DMS114 treated with DMSO at 0.1 percent for 48 hours (cell line): ENCODE measurements around the gene FMNL2.

Experiments
- DNase-seq: peaks from one replicate; lab custom pipeline; 2025; ENCODE audit not compliant: unreplicated experiment; lab: John Stamatoyannopoulos, UW

The FMNL2 gene

GRCh38 chr2:152548111-152548875 lies 213.3 kb downstream of the FMNL2 start:
- DNase-seq = no peak

GRCh38 chr2:152548996-152549395 lies 214.0 kb downstream of the FMNL2 start:
- no peak for DNase-seq

- DNase-seq = no peak
These were observed 214.4 kb downstream of the FMNL2 start for GRCh38 chr2:152549423-152549822.

- no peak for DNase-seq
These were observed 215.4 kb downstream of the FMNL2 start for GRCh38 chr2:152550386-152550785.

- no peak for DNase-seq
These were observed 217.9 kb downstream of the FMNL2 start for GRCh38 chr2:152552888-152553287.

- DNase-seq = no peak
These were observed 218.5 kb downstream of the FMNL2 start for GRCh38 chr2:152553518-152553917.

GRCh38 chr2:152555048-152555447 lies 220.1 kb downstream of the FMNL2 start:
- DNase-seq = no peak

GRCh38 chr2:152556506-152556905 lies 221.5 kb downstream of the FMNL2 start:
- no peak for DNase-seq

GRCh38 chr2:152557273-152557888 lies 222.4 kb downstream of the FMNL2 start:
- no peak for DNase-seq

GRCh38 chr2:152558158-152558984 lies 223.4 kb downstream of the FMNL2 start:
- no peak for DNase-seq

- DNase-seq = no peak
These were observed 224.0 kb downstream of the FMNL2 start for GRCh38 chr2:152559008-152559407.

- no peak for DNase-seq
These were observed 225.2 kb downstream of the FMNL2 start for GRCh38 chr2:152560166-152560565.

GRCh38 chr2:152560873-152561595 lies 226.1 kb downstream of the FMNL2 start:
- DNase-seq = no peak

- DNase-seq = no peak
These were observed 227.4 kb downstream of the FMNL2 start for GRCh38 chr2:152562198-152562884.

- DNase-seq = no peak
These were observed 228.8 kb downstream of the FMNL2 start for GRCh38 chr2:152563764-152564163.

- DNase-seq = no peak
These were observed 230.0 kb downstream of the FMNL2 start for GRCh38 chr2:152564754-152565551.

- no peak for DNase-seq
These were observed 231.1 kb downstream of the FMNL2 start for GRCh38 chr2:152565884-152566727.

- DNase-seq = no peak
These were observed 231.7 kb downstream of the FMNL2 start for GRCh38 chr2:152566728-152567069.

GRCh38 chr2:152568531-152568930 lies 233.6 kb downstream of the FMNL2 start:
- DNase-seq = no peak
